ENCODE data around the gene ABHD12. TPM values are rescaled to one million over a fixed set of nuclear protein-coding genes. Genes with fewer than 3 reads are reported as not detected.

ABHD12 gene
- total and polyA plus RNA-seq, 12 donors, result 17.6 to 95.8 (median 54.1) TPM

DNA sequence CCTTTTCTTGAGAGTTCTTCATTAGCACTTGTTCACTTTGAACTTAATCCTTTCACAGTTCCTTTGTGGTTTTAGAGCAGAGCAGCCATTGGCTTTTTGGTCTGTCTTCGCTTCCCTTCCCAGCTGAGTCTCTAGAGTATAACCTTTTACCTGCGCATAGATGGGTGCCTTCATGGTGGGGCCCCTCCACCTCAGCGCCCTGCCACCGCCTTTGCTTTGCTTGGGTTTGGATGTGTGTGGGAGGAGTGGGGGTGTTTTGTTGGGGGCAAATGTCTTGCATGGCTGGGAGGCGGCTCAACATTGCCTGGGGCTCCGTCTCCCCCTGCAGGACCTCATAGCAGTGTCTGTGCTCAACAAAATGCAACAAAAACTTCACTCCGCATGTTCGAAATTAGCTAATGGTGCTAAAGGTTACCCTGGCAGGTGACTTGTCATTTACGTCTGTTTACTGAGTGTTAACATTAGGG, 130.8 kb downstream of the ABHD12 start:
- WGBS, 4 donors, result 93 to 98% (median 96%) methylated on average over 9 of the region's 9 CpGs
- DNase-seq, result peak in 3 of 7 donors; percentile 8 to 29 (median 9)
- no peaks in the 10 kb centered on the region for H3K9me3 ChIP-seq (replicated peaks in 1 of 3)
- H3K27me3 ChIP-seq, result no peaks in the 10 kb centered on the region
- peaks cover 11 to 29% of the 10 kb centered on the region in 2 donors for H3K4me1 ChIP-seq (replicated peaks in 1 of 2)
- TF ChIP-seq, protein P1, sequence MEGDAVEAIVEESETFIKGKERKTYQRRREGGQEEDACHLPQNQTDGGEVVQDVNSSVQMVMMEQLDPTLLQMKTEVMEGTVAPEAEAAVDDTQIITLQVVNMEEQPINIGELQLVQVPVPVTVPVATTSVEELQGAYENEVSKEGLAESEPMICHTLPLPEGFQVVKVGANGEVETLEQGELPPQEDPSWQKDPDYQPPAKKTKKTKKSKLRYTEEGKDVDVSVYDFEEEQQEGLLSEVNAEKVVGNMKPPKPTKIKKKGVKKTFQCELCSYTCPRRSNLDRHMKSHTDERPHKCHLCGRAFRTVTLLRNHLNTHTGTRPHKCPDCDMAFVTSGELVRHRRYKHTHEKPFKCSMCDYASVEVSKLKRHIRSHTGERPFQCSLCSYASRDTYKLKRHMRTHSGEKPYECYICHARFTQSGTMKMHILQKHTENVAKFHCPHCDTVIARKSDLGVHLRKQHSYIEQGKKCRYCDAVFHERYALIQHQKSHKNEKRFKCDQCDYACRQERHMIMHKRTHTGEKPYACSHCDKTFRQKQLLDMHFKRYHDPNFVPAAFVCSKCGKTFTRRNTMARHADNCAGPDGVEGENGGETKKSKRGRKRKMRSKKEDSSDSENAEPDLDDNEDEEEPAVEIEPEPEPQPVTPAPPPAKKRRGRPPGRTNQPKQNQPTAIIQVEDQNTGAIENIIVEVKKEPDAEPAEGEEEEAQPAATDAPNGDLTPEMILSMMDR (IDR thresholded peaks at IDR 0.05), result no peak
- TF ChIP-seq POLR2A (IDR thresholded peaks at IDR 0.05), result no peak
- no peak overlapping the region for H3K27ac ChIP-seq
- H3K4me3 ChIP-seq, result no peak overlapping the region
- peaks cover 0 to 14% of the 10 kb centered on the region in 2 donors for H3K36me3 ChIP-seq (replicated peaks in 1 of 2)
- intact Hi-C loops (cut with DNase I), result loop anchor here in 1 of 2 donors (10.0 kb wide), 1 partner anchor 135 kb away; the partner anchor contains the start of gene ABHD12

DNA sequence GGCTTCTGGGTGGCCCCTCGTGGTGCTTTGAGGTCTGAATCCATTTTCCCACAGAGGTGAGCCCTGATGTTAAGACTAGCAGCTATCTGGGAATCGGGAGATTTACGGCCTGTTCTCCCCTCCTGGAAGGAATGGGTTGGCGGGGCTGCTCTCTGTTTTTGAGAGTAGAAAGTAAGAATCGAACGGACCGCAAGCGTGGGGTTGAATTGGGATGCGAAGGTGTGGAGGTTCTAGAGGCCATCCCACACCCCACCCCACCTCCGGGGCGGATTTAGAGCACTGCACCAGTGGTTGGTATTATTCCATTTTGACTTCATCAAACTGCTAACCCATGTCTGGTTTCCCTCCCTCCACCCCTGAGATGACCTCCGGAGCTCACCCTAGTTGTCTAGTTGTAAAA, 131.3 kb downstream of the ABHD12 start:
- WGBS, 4 donors, result 95 to 97% (median 96%) methylated on average over 12 of the region's 12 CpGs
- Histone ChIP-seq H3K36me3 (replicated peaks in 1 of 2) (peaks cover 0 to 14% of the 10 kb centered on the region in 2 donors), H3K4me3 (no peak overlapping the region), H3K27me3 (no peaks in the 10 kb centered on the region), H3K27ac (no peak overlapping the region), H3K4me1 (replicated peaks in 1 of 2) (peaks cover 11 to 29% of the 10 kb centered on the region in 2 donors), H3K9me3 (replicated peaks in 1 of 3) (no peaks in the 10 kb centered on the region)
- intact Hi-C loops (cut with DNase I), result loop anchor here in 1 of 2 donors (10.0 kb wide), 1 partner anchor 135 kb away; the partner anchor contains the start of gene ABHD12
- TF ChIP-seq, protein P1 (IDR thresholded peaks at IDR 0.05), result no peak
- no peak for TF ChIP-seq POLR2A (IDR thresholded peaks at IDR 0.05)
- DNase-seq, result peak in 2 of 7 donors; percentile 10 to 44

DNA sequence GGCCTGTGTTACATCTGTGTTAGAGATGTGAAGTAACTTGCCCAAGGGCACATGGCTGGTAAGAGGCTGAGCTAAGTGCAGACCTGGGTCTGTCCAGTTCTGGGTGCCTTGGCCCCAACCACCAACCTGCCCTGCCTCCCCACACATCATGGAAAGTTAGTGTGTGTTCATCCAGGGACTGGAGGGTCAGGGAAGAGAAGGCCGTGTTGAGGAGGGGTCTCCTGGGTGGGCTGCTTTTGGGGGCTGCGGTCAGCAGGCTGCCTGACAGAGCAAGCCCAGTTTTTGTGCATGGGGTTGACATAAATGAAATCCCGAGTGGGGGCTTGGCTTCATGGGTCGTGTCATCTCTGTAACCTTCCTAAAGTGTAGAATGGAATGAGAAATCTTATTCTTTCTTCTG, 131.8 kb downstream of the ABHD12 start:
- no peaks in the 10 kb centered on the region for H3K27me3 ChIP-seq
- peak overlapping the region in 1 of 5 donors; percentile 17 for H3K27ac ChIP-seq
- DNase-seq, result no peak
- no peak overlapping the region for H3K4me3 ChIP-seq
- no peak for TF ChIP-seq POLR2A (IDR thresholded peaks at IDR 0.05)
- TF ChIP-seq, protein P1 (IDR thresholded peaks at IDR 0.05), result no peak
- H3K4me1 ChIP-seq (replicated peaks in 1 of 2), result peaks cover 11 to 29% of the 10 kb centered on the region in 2 donors
- H3K9me3 ChIP-seq (replicated peaks in 1 of 3), result no peaks in the 10 kb centered on the region
- 77 to 97% (median 84%) methylated on average over 4 of the region's 4 CpGs for WGBS, 4 donors
- intact Hi-C loops (cut with DNase I), result loop anchor here in 1 of 2 donors (10.0 kb wide), 1 partner anchor 136 kb away; the partner anchor contains the start of gene ABHD12
- peaks cover 0 to 14% of the 10 kb centered on the region in 2 donors for H3K36me3 ChIP-seq (replicated peaks in 1 of 2)

GRCh38 chr20:25258476-25258805, 132.2 kb downstream of the ABHD12 start:
- 49 to 69% (median 56%) methylated on average over 6 to 8 of the region's 8 CpGs for WGBS, 4 donors
- Histone ChIP-seq H3K36me3 (replicated peaks in 1 of 2) (peaks cover 0 to 14% of the 10 kb centered on the region in 2 donors), H3K9me3 (replicated peaks in 1 of 3) (no peaks in the 10 kb centered on the region), H3K27ac (peak overlapping the region in 1 of 5 donors; percentile 17), H3K27me3 (no peaks in the 10 kb centered on the region), H3K4me1 (replicated peaks in 1 of 2) (peaks cover 11 to 29% of the 10 kb centered on the region in 2 donors), H3K4me3 (no peak overlapping the region)
- DNase-seq, result peak in 4 of 7 donors; percentile 39 to 56 (median 44)
- intact Hi-C loops (cut with DNase I), result loop anchor here in 1 of 2 donors (10.0 kb wide), 1 partner anchor 136 kb away; the partner anchor contains the start of gene ABHD12
- no peak for TF ChIP-seq POLR2A (IDR thresholded peaks at IDR 0.05)
- TF ChIP-seq, protein P1 (IDR thresholded peaks at IDR 0.05), result no peak
